HG03064 (cell line): ENCODE data around the gene VPS54.
"Not testable (repeated sequence)": the region's sequence is repeated elsewhere in the genome, so short reads cannot be mapped to it uniquely, and the experiment has no call there.

ENCODE experiments used
- ATAC-seq: cut with Tn5 transposase; IDR thresholded peaks from one replicate; pipeline ENCODE4 v1.9.1; 2021; ENCODE audit warnings: low read depth; ENCODE audit not compliant: unreplicated experiment

VPS54 gene

DNA sequence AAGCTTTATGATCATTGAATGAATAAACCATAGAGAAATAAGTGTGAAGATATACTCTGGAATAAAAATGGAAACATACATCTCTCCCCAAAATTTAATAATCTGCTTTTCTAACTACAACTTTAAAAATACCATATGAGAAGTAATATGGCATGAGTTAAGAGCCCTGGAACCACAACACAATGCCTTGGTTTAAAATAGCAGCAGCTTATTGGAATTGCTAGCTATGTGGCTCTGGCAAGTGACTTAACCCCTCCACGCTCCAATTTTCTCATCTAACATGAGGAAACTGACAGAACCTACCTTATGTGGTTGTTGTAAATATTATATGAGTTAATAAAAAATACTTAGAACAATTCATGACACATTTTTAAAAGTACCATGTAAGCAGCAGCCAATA, 76.4 kb downstream of the VPS54 start:
- no peak for ATAC-seq

GRCh38 chr2:63932104-63932503, 87.1 kb downstream of the VPS54 start:
- not testable (repeated sequence) for ATAC-seq

- ATAC-seq = no peak
These were observed 92.4 kb downstream of the VPS54 start for GRCh38 chr2:63926815-63927214.

- ATAC-seq = no peak
These were observed 104.9 kb downstream of the VPS54 start for GRCh38 chr2:63914311-63914710.

GRCh38 chr2:63903003-63903402, 116.2 kb downstream of the VPS54 start:
- no peak for ATAC-seq

- ATAC-seq = no peak
These were observed 117.1 kb downstream of the VPS54 start for GRCh38 chr2:63902149-63902548.

DNA sequence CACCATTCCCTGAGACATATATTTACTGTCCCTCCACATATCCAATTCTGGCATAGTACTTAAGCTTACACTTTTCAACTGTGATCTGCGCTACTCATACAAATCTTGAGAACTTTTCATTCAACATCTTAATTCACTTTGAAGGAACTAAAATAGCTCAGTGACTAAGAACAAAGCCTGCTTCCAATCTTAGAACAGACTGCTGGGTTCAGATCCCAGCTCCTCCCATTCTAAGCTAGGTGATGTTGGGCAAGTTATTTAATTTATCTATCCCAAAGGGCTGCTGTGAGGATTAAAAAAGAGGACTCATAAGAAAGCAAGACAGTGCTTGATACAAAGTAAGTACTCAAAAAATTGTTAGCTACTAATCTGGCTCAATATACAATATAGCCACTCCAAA, 119.6 kb downstream of the VPS54 start:
- ATAC-seq = no peak

- no peak for ATAC-seq
These were observed 120.4 kb downstream of the VPS54 start for GRCh38 chr2:63898839-63899238.

GRCh38 chr2:63894167-63894566, 125.1 kb downstream of the VPS54 start:
- no peak for ATAC-seq

DNA sequence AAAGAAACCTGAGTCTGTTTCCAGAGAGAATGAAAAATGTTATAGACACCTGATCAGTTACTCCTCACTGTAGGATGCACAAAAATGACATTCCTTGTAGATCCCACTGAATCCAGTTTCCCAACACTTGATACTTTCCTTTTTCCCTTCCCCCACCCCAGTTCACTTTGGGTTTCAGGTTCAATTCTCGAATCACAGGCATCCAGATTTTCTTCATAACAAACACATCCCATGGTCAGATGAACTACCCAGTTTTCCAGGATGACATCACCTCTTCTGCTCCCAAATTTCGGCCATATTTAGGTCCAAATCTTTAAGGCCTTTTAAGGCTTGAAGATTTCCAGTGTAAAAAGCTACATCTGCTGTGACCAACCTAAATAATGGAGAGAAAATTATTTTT, 126.1 kb downstream of the VPS54 start:
- no peak for ATAC-seq

DNA sequence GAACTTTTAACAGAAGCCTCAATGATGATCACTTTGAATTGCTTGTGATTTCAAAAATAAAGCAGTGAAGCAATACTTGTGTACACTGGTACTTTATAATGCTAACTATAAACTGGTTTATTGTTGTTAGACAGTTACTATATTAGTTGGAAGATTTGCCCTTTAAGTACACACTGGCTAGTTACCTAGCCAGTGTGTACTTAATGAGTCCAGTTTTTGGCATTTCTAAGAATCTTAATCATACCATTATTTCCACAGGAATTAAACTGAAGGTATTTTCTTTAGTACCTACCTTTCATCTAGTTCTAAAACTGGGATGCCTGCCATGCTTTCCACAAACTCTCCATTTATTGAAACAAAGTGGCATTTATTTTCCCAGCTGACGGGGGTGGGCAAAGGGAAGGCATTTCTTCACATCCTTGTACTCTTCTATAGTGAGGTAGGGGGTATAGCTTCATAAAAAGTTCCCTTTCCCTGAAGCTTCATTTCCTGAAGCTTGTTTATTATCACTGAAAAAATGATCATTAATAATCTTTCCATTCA, 127.7 kb downstream of the VPS54 start:
- ATAC-seq = no peak

GRCh38 chr2:63890678-63891077, 128.6 kb downstream of the VPS54 start:
- ATAC-seq = no peak

DNA sequence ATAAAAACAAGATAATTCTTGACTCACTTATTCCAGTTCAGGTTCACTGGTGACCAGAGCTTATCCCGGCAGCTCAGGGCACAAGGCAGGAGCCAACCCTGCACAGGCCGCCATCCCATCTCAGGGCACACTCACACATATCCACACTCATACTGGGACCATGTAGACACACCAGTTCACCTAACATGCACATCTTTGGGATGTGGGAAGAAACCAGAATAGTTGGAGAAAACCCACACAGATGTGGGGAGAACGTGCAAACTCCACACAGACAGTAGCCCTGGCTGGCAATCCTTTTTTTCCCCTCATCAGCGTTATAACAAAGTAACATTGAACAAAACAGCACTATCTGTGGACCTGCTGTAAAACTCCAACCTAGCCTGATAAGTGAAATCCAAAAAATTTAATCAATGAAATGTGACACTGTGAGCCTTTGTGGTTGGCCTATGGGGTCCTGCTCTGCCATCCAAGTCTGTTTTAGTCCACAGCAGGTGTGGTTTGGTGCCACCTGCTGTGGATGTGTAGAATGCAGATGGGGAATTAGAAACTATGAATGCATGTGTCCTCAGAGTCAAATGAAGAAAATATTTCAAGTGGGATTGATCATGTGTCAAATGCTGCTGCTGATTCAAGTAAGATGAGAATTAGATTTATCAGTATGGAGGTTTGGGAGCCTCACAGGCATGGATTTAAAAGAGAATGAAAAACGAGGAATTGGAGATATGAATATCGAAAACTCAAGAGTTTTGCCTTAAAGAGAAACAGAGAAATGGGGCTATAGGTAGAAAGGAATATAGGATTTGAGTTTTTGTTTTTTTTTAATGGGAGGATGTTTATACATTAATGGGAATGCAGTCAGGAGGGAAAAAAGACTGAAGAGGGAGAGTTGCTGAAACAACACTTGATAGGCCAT, 130.5 kb downstream of the VPS54 start:
- no peak for ATAC-seq

GRCh38 chr2:63888053-63888452, 131.2 kb downstream of the VPS54 start:
- no peak for ATAC-seq

GRCh38 chr2:63886445-63886844, 132.8 kb downstream of the VPS54 start:
- no peak for ATAC-seq

DNA sequence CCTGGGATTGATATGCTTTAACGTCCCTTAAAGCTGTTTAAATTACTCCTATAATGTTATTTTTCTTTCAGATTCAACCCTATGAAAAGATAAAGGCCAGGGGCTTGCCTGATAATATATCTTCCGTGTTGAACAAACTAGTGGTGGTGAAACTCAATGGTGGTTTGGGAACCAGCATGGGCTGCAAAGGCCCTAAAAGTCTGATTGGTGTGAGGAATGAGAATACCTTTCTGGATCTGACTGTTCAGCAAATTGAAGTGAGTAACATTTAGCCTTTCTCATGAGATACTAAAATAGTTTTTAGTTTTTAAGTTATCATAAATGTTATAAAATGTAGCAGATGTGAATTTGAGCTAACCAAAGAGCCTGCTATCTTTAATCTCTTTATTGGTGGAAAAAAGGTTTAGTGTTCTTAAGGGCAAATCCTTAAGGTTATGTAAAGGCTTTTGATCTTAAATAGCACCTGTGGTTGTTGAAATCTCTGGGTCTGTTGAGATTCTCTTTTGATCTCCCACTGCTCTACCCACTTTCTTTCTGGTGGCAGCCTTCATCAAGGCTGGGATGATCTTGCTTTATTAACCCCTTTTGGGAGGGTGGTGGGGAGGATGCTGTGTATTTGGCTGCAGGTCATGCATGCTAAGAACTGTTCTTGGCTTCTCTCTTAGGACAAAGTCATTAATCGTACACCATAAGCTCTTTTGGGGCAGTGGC, 136.7 kb downstream of the VPS54 start:
- no peak for ATAC-seq

DNA sequence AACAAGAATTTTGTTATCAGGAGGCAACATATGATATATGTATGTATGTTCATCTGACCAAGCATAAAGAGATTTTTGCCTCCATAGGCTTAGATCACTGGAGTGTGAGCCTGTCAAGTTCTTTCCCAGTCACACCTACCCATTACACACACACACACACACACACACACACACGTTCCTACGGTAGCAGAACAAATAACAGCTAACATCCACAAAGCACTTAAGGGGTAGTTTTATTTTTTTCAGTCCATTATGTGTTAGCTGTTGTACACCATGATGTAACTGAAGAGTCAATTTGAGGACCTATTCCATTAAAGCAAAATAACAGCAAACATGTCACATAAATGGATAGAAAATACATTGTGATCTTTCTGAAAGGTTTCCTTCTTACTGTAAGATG, 138.0 kb downstream of the VPS54 start:
- ATAC-seq = no peak

DNA sequence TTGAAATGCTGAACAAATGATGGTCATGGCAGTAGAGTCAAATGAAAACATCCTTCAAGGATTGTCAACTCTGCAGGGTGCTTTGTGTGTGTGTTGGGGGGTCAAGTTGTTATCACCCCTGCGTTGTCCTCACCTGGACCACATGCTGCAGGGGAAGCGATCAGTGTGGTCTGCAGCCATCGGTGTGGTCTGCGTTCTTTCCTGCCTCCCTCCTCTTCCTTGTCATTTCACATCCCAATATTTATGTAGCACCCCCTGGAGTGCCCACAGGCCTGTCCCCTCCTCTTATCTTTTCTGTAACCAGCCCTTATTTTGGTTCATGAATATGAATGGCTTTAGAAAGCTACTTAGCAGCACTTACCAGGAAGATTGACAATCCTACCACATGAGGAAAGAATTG, 138.6 kb downstream of the VPS54 start:
- no peak for ATAC-seq

GRCh38 chr2:63879876-63880433, 139.3 kb downstream of the VPS54 start:
- no peak for ATAC-seq

DNA sequence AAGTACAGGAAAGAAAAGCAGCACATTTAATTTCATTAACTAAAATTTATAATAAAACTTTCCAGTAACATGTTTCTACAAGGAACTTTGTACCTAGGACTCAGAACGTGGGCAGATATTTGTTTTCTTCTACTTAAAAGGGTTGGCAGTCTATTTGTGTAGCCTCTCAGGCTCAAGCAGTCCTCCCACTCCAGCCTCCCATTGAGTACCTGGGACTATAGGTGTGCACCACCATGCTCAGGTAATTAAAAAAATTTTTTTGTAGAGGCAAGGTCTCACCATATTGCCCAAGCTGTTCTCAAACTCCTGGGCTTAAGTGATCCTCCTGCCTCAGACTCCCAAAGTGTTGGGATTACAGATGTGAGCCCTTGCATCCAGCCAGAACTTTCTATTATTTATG, 140.7 kb downstream of the VPS54 start:
- ATAC-seq = no peak

DNA sequence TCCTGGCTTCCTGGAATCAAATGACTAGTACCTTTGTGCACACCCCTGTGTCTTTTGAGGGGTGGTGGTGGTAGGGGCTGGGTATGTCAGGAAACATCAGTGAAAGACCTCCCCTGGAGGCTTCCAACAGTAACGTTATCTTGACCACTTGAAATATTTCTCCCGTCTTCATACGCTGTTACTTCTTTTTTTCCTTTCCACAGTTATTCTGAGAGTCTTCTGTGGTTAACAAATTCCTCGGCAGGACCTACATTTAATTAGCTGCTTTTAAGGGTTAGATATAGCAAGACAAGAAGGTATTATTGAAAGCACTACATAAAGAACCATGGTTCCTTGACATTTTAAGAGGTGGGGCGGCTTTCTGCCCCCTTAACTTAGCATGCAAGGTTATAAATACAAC, 142.9 kb downstream of the VPS54 start:
- ATAC-seq = no peak
